ENCODE measurements around the gene GYG1.

The GYG1 gene

DNA sequence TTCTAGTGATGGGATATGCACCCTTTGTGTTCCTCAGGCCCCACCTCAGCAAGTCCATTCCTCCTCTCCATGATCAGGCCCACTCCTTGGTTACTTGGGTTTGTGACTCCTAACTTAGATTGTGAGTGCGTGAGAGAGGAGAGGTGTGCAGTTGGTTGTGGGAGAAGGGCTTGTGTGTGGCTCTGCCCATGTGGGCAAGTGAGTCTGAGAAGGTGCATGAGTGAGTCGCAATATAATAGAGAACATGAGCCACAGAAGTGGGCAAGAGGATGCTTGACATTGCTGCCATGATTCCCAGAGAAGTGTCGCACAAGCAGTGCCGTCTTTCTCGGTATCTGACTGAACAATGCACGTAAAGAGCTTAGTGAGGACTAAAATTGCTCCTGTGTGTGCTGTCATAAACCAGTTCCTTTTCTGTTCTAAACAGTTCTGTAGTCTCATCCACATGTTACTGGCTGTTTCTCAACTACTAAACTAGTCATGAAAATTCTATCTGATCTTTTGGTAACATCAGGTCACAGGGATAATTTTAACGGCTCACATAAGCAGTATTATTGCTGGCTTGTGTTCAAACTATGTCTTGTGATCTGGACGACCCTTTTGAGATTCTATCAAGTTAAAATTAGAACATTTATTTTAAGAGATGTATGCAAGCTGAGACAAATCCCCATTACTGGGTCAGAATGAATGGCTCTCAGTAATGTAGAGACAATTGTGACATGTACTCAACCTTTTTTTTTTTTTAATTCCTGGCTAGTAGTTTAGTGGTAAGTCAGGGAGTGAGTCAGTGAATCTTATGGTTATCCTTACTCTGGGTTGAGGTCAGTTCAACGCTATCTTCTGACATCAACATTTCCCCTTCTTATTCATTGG is 25.6 kb downstream of the GYG1 start:
- Mint-ChIP-seq H3K36me3 (ENCODE audit: low read depth) (peaks cover 31% of the 10 kb centered on the region), H3K4me3 (no peak overlapping the region), H3K27me3 (ENCODE audit: low read depth) (no peaks in the 10 kb centered on the region), H3K4me1 (ENCODE audit: low read depth) (peaks cover 7% of the 10 kb centered on the region), H3K9me3 (no peaks in the 10 kb centered on the region), H3K27ac (no peak overlapping the region)
- no peak for DNase-seq (ENCODE audit: low spot score)

DNA sequence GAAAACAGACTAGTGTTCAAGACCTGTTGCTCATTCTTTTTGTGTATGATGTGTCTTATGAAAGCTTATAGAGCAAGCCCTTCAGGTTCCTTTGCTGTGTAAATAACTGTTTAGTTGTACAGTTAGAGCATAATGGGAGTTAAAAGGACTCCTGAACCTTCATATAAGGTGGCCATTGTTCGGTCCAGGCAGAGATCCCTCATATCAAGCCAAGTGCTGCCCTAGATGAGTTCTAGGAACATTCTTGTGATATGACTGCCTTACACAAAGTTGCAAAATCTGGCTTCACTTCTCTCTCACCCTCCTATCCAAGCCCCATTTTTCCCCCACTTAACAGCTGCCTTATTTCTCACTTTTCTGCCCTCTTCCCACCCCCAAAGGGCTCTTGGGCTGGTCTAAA is 26.9 kb downstream of the GYG1 start:
- H3K9me3 Mint-ChIP-seq, result no peaks in the 10 kb centered on the region
- H3K27me3 Mint-ChIP-seq (ENCODE audit: low read depth), result no peaks in the 10 kb centered on the region
- H3K4me3 Mint-ChIP-seq, result no peak overlapping the region
- H3K27ac Mint-ChIP-seq, result no peak overlapping the region
- peaks cover 32% of the 10 kb centered on the region for H3K36me3 Mint-ChIP-seq (ENCODE audit: low read depth)
- H3K4me1 Mint-ChIP-seq (ENCODE audit: low read depth), result peaks cover 7% of the 10 kb centered on the region
- DNase-seq (ENCODE audit: low spot score), result no peak

DNA sequence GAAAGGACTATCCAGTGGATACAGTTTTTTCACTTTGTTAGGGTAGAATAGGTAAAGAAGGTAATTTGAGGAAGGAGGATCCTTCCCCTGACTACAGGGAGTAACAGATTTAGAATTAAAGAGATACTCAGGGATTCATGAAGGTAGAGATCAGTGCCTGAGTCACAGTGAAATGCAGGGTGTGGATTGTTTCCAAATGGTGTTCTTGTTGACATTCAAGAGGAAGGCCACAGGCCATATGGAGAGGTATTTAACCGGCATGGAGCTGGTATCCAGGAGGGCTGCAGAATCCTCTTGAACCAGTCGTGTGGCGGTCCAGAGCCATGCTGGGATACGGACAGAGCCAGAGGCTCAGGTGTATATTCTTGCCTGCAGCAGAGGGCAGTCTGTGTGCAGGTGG is 28.2 kb downstream of the GYG1 start:
- peaks cover 36% of the 10 kb centered on the region for H3K36me3 Mint-ChIP-seq (ENCODE audit: low read depth)
- no peak overlapping the region for H3K4me3 Mint-ChIP-seq
- no peak overlapping the region for H3K27ac Mint-ChIP-seq
- peaks cover 7% of the 10 kb centered on the region for H3K4me1 Mint-ChIP-seq (ENCODE audit: low read depth)
- no peak for DNase-seq (ENCODE audit: low spot score)
- peaks cover 3% of the 10 kb centered on the region for H3K9me3 Mint-ChIP-seq
- no peaks in the 10 kb centered on the region for H3K27me3 Mint-ChIP-seq (ENCODE audit: low read depth)

DNA sequence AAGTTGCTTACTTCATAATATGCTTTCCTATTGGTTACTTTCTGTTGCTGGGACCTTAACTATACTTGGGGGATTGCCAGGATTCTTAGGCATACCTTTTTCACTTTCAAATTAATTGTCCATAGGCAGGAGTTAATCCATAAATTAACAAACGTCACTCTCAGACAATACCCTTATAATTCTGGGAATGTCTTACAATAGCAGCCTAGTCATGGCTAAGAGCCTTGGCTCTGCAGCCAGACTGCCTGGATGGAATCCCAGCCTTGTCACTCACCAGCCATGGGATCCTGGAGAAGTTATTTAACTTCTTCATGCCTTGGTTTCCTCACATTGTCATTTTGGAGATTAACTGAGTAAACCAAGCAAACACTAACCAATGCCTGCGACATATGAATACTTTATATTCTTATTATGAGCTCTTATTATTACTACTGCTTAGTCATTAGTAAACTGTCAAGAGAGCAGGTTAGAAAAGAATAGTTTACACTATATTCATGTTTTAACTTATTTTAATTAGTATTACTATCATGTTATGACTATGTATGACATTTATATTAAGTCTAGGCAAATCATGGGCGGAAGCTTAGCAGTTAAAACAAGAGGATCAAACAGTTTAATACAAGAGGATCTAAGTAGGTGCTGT is 29.0 kb downstream of the GYG1 start:
- H3K4me1 Mint-ChIP-seq (ENCODE audit: low read depth), result peaks cover 5% of the 10 kb centered on the region
- no peak for DNase-seq (ENCODE audit: low spot score)
- H3K4me3 Mint-ChIP-seq, result no peak overlapping the region
- H3K27me3 Mint-ChIP-seq (ENCODE audit: low read depth), result no peaks in the 10 kb centered on the region
- H3K36me3 Mint-ChIP-seq (ENCODE audit: low read depth), result peaks cover 41% of the 10 kb centered on the region
- H3K27ac Mint-ChIP-seq, result no peak overlapping the region
- peaks cover 9% of the 10 kb centered on the region for H3K9me3 Mint-ChIP-seq

DNA sequence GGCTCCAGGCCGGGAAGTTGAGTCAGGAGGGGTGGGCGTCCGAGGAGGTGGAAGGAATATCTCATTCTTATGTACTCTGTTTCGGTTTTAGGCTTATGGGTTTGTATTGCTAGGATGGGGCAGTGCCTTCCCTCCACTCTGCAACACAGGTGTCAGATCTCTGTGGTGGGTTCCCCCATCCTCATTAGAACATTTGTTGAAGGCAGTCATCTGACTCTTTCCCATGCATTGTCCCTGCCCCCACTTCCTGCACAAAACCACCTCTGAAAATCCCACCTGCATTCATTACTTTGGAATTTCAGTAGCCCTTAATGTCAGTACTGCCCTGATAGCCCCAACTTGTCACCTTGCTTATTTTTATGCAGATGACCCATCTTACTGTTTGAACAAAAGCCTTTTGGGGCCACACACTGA is 29.5 kb downstream of the GYG1 start:
- Mint-ChIP-seq H3K4me3 (no peak overlapping the region), H3K9me3 (peaks cover 9% of the 10 kb centered on the region), H3K4me1 (ENCODE audit: low read depth) (peaks cover 4% of the 10 kb centered on the region), H3K27me3 (ENCODE audit: low read depth) (no peaks in the 10 kb centered on the region), H3K36me3 (ENCODE audit: low read depth) (peaks cover 40% of the 10 kb centered on the region), H3K27ac (no peak overlapping the region)
- DNase-seq (ENCODE audit: low spot score), result no peak

DNA sequence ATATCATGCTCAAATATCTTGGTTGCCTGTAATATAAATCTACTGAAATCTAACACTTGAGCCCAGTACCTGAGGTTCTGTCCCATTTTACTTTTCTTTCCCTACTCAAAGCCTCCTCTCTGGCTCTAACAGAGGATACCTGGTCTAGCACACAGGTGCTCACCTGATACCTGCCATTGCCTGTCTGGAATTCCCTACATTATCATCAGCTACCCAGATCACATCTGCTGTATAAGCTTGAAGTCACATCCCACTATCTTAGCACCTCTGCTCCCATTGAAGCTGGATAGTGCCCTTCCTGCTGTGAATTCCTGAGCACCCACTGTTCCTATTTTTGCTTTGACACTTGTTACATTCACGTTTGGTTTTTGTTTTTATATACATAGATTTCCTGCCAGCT is 30.5 kb downstream of the GYG1 start:
- Mint-ChIP-seq H3K4me1 (ENCODE audit: low read depth) (peaks cover 4% of the 10 kb centered on the region), H3K27me3 (ENCODE audit: low read depth) (no peaks in the 10 kb centered on the region), H3K4me3 (no peak overlapping the region), H3K9me3 (peaks cover 9% of the 10 kb centered on the region), H3K36me3 (ENCODE audit: low read depth) (peaks cover 42% of the 10 kb centered on the region), H3K27ac (no peak overlapping the region)
- no peak for DNase-seq (ENCODE audit: low spot score)

DNA sequence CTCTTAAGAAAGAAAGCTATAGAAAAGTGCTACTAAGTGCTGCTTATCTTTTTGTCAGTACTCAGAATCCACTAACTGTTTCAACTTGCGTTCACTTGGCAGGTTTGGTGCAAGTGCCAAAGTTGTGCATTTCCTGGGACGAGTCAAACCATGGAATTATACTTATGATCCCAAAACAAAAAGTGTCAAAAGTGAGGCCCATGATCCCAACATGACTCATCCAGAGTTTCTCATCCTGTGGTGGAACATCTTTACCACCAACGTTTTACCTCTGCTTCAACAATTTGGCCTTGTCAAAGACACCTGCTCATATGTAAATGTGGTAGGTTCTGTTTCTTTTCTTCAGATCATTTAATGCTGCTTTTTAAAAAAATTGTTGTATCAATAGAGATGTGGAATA is 32.6 kb downstream of the GYG1 start:
- Mint-ChIP-seq H3K27me3 (ENCODE audit: low read depth) (no peaks in the 10 kb centered on the region), H3K4me3 (no peak overlapping the region), H3K36me3 (ENCODE audit: low read depth) (peaks cover 52% of the 10 kb centered on the region), H3K27ac (no peak overlapping the region), H3K9me3 (peaks cover 9% of the 10 kb centered on the region), H3K4me1 (ENCODE audit: low read depth) (peaks cover 4% of the 10 kb centered on the region)
- no peak for DNase-seq (ENCODE audit: low spot score)

DNA sequence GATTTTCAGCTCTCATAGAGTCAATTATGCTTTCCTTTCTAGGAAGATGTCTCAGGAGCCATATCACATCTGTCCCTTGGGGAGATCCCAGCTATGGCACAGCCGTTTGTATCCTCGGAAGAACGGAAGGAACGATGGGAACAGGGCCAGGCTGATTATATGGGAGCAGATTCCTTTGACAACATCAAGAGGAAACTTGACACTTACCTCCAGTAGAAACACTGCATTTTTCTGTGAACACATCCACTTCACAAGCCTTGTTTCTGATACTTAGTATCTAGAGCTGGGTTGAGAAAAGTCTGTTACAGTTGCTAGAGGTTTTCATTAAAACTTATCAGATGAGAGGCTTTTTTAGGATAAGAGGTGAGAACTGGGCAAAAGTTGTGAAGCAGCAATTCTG is 35.4 kb downstream of the GYG1 start:
- peaks cover 9% of the 10 kb centered on the region for H3K9me3 Mint-ChIP-seq
- no peaks in the 10 kb centered on the region for H3K27me3 Mint-ChIP-seq (ENCODE audit: low read depth)
- no peak overlapping the region for H3K27ac Mint-ChIP-seq
- peaks cover 60% of the 10 kb centered on the region for H3K36me3 Mint-ChIP-seq (ENCODE audit: low read depth)
- no peak overlapping the region for H3K4me3 Mint-ChIP-seq
- no peak for DNase-seq (ENCODE audit: low spot score)
- H3K4me1 Mint-ChIP-seq (ENCODE audit: low read depth), result peaks cover 4% of the 10 kb centered on the region

DNA sequence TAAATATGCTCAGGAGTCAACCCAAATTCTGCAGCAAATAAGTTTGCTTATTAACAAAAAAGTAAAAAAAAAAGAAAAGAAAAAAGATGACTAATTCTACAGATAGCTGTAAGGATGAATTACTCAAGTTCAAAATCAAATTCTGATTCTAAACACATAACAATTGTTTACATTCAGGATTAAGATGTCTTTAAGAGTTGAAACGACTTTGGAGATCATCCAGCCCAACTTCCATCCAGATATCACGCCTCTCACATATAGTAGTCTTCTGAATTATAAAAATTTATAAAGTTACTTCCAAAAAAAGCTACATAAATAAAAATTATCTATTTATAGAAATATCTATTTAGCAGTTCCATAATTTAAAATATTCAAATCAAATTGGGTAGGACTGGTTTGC is 39.8 kb downstream of the GYG1 start:
- Mint-ChIP-seq H3K9me3 (no peaks in the 10 kb centered on the region), H3K27me3 (ENCODE audit: low read depth) (no peaks in the 10 kb centered on the region), H3K4me1 (ENCODE audit: low read depth) (peaks cover 4% of the 10 kb centered on the region), H3K27ac (no peak overlapping the region), H3K4me3 (no peak overlapping the region), H3K36me3 (ENCODE audit: low read depth) (peaks cover 38% of the 10 kb centered on the region)
- DNase-seq (ENCODE audit: low spot score), result no peak

DNA sequence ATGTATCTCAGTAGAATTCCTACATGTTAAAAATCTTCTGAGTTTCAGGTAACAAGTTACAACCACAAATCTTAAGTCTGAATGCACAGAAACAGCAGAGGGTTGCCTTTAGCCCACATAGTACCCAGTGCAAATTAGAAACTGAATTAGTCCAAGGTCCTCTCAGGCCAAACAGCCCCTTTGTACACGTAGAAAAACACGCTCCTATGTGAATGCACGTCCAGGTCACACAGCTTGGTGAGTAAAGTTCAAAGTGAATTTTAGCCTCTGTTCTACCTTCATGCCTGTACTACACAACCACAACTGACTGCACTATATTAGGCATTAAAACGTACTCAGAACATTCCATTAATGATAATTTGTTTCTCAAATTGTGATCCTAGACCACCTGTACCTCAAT is 46.3 kb downstream of the GYG1 start:
- Mint-ChIP-seq H3K36me3 (ENCODE audit: low read depth) (peaks cover 27% of the 10 kb centered on the region), H3K27ac (no peak overlapping the region), H3K9me3 (no peaks in the 10 kb centered on the region)

DNA sequence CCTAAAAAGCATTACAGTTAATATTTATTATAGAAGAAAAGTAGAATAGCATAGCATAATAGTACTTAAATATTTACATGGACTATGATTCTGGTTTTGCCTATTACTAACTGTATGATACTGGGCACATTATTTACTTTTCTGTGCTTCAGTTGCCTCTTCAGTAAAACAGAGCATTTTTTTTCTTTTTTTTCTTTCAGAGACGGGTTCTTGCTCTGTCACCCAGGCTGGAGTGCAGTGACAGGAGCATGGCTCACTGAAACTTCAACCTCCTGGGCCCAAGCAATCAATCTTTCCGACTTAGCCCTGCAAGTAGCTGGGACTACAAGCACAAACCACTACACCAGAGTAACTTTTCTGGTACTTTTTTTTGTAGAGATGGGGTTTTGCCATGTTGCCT is 47.0 kb downstream of the GYG1 start:
- H3K27ac Mint-ChIP-seq, result no peak overlapping the region
- H3K9me3 Mint-ChIP-seq, result no peaks in the 10 kb centered on the region
- H3K27me3 Mint-ChIP-seq (ENCODE audit: low read depth), result no peaks in the 10 kb centered on the region
- H3K4me1 Mint-ChIP-seq (ENCODE audit: low read depth), result peaks cover 16% of the 10 kb centered on the region
- peaks cover 30% of the 10 kb centered on the region for H3K36me3 Mint-ChIP-seq (ENCODE audit: low read depth)
- H3K4me3 Mint-ChIP-seq, result no peak overlapping the region
- DNase-seq (ENCODE audit: low spot score), result no peak

More for the DNA sequence above, 46.3 kb downstream of the GYG1 start:
- DNase-seq (ENCODE audit: low spot score), result no peak
- H3K4me3 Mint-ChIP-seq, result no peak overlapping the region
- H3K27me3 Mint-ChIP-seq (ENCODE audit: low read depth), result no peaks in the 10 kb centered on the region
- peaks cover 10% of the 10 kb centered on the region for H3K4me1 Mint-ChIP-seq (ENCODE audit: low read depth)

DNA sequence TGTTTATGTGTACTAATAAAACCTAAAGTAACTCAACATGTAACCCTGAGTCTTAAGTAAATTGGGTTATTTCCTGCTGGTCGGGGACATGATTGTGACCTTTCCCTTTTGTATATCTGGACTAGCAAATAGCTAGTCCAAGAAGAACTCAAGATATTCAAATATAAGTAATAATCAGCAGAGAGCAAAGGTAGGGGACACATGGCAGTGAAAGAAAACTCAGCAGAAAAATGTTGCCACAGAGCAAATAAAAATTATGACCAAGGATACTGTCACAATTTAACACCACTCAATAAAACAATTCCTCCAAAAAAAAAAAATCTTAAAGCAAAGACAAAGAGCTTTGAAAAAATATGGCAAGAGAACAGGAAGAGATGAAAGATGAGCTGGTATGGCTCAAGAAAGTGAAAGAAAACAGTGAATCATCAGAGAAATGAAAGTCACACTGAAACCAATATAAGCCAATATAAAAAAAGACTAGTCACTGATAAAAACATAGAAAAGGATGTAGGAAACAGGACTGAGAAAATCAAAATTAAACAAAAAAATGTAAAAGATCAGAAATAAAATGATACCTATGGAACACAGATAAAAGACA is 51.5 kb downstream of the GYG1 start:
- DNase-seq (ENCODE audit: low spot score), result no peak
- peak overlapping the region; percentile 38 for H3K4me3 Mint-ChIP-seq
- peaks cover 39% of the 10 kb centered on the region for H3K36me3 Mint-ChIP-seq (ENCODE audit: low read depth)
- H3K9me3 Mint-ChIP-seq, result no peaks in the 10 kb centered on the region
- peak overlapping the region; percentile 75 for H3K27ac Mint-ChIP-seq
- H3K27me3 Mint-ChIP-seq (ENCODE audit: low read depth), result no peaks in the 10 kb centered on the region
- H3K4me1 Mint-ChIP-seq (ENCODE audit: low read depth), result peaks cover 25% of the 10 kb centered on the region

DNA sequence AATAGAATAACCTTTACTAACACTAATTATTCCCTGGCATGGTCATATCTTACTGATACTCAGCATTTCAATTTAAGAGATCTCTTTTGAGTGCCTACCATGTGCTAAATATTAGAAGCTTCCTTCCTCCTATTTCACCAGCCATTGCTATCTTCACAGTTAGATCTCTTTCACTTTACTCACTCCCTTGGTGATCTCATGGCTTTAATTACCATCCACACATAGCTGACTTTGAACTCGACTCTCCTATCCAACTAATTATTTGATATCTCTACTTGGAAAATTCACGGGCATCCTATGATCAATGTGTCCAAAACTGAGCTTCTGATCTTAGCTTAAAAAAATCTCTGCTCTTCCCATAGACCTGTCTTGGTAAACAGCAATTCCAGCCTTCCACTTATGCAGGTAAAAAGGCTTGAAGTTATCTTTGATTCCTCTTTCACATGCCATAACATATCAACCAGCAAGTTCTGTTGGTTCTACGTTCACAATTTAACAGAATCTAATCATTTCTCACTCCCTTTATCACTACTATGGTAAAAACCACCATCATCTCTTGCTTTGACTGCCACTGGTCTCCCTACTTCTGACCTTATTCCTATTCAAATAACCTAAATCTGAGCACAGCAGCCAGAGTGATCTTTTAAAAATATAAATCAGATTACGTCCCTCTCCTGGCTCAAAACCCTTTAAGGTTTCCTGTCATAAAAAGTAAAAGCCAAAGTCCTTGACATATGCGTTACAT is 53.2 kb downstream of the GYG1 start:
- H3K27me3 Mint-ChIP-seq (ENCODE audit: low read depth), result no peaks in the 10 kb centered on the region
- peaks cover 27% of the 10 kb centered on the region for H3K4me1 Mint-ChIP-seq (ENCODE audit: low read depth)
- no peak overlapping the region for H3K4me3 Mint-ChIP-seq
- DNase-seq (ENCODE audit: low spot score), result no peak
- peaks cover 40% of the 10 kb centered on the region for H3K36me3 Mint-ChIP-seq (ENCODE audit: low read depth)
- no peaks in the 10 kb centered on the region for H3K9me3 Mint-ChIP-seq
- H3K27ac Mint-ChIP-seq, result no peak overlapping the region

DNA sequence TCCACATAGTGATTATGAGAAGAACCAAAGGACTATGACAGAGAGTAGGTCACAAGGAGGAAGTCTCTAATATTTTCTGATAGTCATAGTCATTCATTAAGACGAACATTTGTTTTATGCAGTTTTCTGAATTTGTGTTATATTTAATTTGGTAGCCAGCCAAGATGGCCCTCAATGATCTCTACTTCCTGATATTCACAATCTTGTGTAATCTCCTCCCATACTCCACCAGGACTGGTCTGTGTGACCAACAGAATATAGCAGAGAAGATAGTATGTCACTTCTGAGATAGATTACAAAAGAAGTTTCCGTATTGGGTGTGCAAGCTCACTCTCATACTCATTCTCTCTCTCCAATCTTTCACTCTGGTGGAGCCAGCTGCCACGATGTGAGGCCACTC is 64.2 kb downstream of the GYG1 start:
- no peaks in the 10 kb centered on the region for H3K27me3 Mint-ChIP-seq (ENCODE audit: low read depth)

More for the DNA sequence above, 64.2 kb downstream of the GYG1 start:
- Mint-ChIP-seq H3K4me3 (no peak overlapping the region), H3K9me3 (peaks cover 13% of the 10 kb centered on the region), H3K36me3 (ENCODE audit: low read depth) (peaks cover 61% of the 10 kb centered on the region), H3K4me1 (ENCODE audit: low read depth) (peaks cover 3% of the 10 kb centered on the region), H3K27ac (no peak overlapping the region)
- DNase-seq (ENCODE audit: low spot score), result no peak

Data from T-helper 2 cell treated with Interferon-gamma antibody and Interleukin-4, amounts not matched to agents 5 μg/mL and 100 μg/mL, for 36 hours (primary cell).